ENCODE results near the gene MAP3K3. TPM values are rescaled to one million over a fixed set of nuclear protein-coding genes. Genes with fewer than 3 reads are reported as not detected.
A peak's percentile ranks its signal among the peaks of the same experiment; 100 is the strongest.

MAP3K3 gene
- total RNA-seq, 2 donors from 2014 or later: 38.2 to 94.7 TPM

DNA sequence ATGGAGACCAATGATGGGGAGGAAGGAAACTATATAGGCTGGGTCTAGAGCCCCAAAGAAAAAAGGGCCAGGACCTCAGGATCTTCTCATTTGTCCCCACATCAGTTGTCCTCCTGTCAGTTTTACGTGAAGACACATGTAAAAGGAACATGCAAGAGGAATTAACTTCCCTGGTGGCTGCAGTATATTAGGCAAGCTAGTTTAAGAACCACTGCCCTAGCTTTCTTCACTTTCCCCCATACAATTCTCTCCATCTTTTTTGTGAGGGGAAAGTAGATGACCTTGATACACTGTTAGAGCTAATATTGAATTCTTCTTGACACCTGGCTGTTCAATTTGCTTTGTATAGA is 2.3 kb downstream of the MAP3K3 start:
- H3K27ac ChIP-seq: peak overlapping the region in 1 of 2 donors; percentile 78

DNA sequence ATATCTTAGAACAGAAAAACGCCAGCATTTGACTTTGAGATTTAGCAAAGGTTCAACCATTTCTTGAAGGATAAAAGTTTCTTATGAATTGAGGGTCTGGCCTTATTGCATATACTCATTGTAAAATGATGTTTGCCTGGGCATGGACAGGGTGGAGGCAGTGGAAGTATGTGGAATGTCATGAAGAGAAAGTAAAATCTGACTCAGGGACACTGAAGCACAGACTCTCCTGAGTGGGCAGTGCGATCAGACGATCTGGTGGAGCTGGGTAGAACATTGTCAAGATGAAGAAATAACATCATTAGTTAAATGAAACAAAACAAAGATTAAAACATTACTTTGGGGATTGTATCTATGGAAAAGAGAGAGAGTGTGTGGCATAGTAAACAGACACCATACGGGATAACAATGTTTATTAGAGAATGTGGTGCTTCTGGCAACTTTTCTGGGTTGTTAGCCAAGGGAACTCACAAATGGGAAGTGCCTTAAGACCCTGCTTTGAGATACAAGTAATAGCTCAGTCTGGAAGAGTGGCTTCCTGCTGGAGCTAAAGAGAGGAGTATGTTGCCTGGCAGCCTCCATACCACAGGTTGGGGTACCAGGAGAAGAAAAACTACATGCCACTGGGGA is 4.4 kb downstream of the MAP3K3 start:
- Histone ChIP-seq H3K9me3 (no peaks in the 10 kb centered on the region), H3K36me3 (no peaks in the 10 kb centered on the region), H3K27me3 (no peaks in the 10 kb centered on the region), H3K4me1 (peaks cover 0 to 73% of the 10 kb centered on the region in 2 donors), H3K27ac (peak overlapping the region in 1 of 2 donors; percentile 33), H3K4me3 (no peak overlapping the region)
- no peak for DNase-seq (ENCODE audit: low spot score)
- TF ChIP-seq, protein P1, sequence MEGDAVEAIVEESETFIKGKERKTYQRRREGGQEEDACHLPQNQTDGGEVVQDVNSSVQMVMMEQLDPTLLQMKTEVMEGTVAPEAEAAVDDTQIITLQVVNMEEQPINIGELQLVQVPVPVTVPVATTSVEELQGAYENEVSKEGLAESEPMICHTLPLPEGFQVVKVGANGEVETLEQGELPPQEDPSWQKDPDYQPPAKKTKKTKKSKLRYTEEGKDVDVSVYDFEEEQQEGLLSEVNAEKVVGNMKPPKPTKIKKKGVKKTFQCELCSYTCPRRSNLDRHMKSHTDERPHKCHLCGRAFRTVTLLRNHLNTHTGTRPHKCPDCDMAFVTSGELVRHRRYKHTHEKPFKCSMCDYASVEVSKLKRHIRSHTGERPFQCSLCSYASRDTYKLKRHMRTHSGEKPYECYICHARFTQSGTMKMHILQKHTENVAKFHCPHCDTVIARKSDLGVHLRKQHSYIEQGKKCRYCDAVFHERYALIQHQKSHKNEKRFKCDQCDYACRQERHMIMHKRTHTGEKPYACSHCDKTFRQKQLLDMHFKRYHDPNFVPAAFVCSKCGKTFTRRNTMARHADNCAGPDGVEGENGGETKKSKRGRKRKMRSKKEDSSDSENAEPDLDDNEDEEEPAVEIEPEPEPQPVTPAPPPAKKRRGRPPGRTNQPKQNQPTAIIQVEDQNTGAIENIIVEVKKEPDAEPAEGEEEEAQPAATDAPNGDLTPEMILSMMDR (IDR thresholded peaks at IDR 0.05): no peak

More for the DNA sequence above, 2.3 kb downstream of the MAP3K3 start:
- TF ChIP-seq, protein P1 (IDR thresholded peaks at IDR 0.05): no peak
- no peak for DNase-seq (ENCODE audit: low spot score)
- Histone ChIP-seq H3K4me1 (peaks cover 0 to 57% of the 10 kb centered on the region in 2 donors), H3K4me3 (peak overlapping the region in 1 of 2 donors; percentile 82), H3K36me3 (no peaks in the 10 kb centered on the region), H3K9me3 (no peaks in the 10 kb centered on the region), H3K27me3 (no peaks in the 10 kb centered on the region)

DNA sequence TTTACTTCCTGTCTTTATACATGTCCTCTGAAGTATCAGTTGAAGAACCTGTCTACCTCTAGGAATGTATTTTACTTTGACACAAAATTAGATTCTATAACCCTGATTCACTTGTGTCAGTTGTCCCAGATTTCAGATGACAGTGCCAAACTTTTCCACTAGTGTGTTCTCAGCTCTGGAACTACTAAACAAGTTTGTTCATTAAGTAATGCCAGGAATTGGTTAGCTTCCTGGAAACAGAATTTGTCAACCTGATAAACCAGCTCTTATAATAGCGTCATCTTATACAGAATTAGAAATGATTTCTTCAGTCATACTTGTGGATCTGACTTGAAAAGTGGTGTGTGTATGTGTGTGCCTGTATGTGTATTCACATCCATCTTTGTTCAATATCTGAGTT is 7.4 kb downstream of the MAP3K3 start:
- H3K27ac ChIP-seq: peak overlapping the region; percentile 45 to 82
- no peaks in the 10 kb centered on the region for H3K27me3 ChIP-seq
- H3K9me3 ChIP-seq: no peaks in the 10 kb centered on the region
- no peak for DNase-seq (ENCODE audit: low spot score)
- peaks cover 15% of the 10 kb centered on the region for H3K36me3 ChIP-seq
- H3K4me3 ChIP-seq: no peak overlapping the region
- peaks cover 0 to 83% of the 10 kb centered on the region in 2 donors for H3K4me1 ChIP-seq
- TF ChIP-seq, protein P1 (IDR thresholded peaks at IDR 0.05): no peak

DNA sequence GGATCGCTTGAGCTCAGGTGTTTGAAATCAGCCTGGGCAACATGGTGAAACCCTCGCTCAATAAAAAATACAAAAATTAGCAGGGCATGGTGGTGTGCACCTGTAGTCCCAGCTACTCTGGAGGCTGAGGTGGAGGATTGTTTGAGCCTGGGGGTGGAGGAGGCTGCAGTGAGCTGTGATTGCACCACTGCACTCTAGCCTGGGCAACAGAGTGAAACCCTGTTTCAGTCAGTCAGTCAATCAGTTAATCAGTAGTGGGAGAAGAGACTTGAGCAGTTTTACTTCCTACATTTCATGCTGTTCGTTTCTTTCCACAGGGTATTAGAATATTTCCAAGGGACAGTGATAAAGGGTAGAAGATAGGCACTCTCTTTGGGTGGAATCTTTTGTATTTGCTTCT is 8.8 kb downstream of the MAP3K3 start:
- Histone ChIP-seq H3K9me3 (no peaks in the 10 kb centered on the region), H3K27ac (peak overlapping the region in 1 of 2 donors; percentile 82), H3K4me1 (peaks cover 0 to 81% of the 10 kb centered on the region in 2 donors), H3K36me3 (peaks cover 25% of the 10 kb centered on the region), H3K4me3 (no peak overlapping the region), H3K27me3 (no peaks in the 10 kb centered on the region)
- DNase-seq (ENCODE audit: low spot score): no peak
- TF ChIP-seq, protein P1 (IDR thresholded peaks at IDR 0.05): no peak

DNA sequence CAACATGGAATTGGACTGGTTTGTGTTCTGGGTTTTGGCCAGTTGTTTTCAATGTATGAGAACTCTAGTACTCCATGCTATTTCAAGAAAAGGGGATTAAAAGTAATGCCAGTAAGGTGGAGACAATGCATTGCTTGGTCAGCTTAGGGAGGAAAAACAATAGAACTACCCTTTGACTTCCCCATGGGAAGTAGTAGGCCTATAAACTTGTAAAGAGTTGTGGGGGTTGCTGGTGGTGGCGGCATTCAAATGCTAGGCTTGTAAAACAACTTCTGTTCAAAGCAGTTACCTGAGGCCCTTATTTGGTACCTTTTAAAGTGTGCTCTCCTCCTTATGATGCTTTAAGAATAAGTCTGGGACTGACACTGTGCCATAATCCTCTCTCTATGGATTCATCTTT is 9.4 kb downstream of the MAP3K3 start:
- Histone ChIP-seq H3K4me3 (no peak overlapping the region), H3K27ac (no peak overlapping the region), H3K4me1 (peaks cover 0 to 81% of the 10 kb centered on the region in 2 donors), H3K27me3 (no peaks in the 10 kb centered on the region), H3K9me3 (no peaks in the 10 kb centered on the region), H3K36me3 (peaks cover 31% of the 10 kb centered on the region)
- no peak for DNase-seq (ENCODE audit: low spot score)
- TF ChIP-seq, protein P1 (IDR thresholded peaks at IDR 0.05): no peak

DNA sequence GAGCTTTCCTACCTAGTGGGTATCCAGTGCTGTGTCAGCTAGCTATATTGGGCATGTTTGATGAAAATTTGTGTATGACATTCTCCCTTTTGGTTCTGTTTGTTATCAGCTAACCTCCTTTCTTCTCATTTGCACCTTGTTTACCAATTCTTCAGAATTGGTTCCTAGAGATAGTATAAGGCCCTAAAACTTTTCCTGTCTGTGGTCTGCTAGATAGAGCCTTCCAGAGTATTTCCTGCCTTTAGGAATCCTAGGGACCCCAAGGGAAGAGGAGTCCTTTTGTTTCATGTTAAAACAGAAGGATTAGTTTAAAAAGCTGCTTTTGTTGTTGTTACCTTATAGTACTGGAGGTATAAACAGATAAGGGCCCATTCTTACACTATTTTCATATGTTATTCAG is 11.5 kb downstream of the MAP3K3 start:
- H3K9me3 ChIP-seq: no peaks in the 10 kb centered on the region
- H3K36me3 ChIP-seq: peaks cover 44% of the 10 kb centered on the region
- H3K27ac ChIP-seq: peak overlapping the region; percentile 30 to 52

More for the DNA sequence above, 11.5 kb downstream of the MAP3K3 start:
- Histone ChIP-seq H3K4me1 (peaks cover 0 to 71% of the 10 kb centered on the region in 2 donors), H3K4me3 (no peak overlapping the region), H3K27me3 (no peaks in the 10 kb centered on the region)
- TF ChIP-seq, protein P1 (IDR thresholded peaks at IDR 0.05): no peak
- no peak for DNase-seq (ENCODE audit: low spot score)

All from right atrium auricular region (tissue), 2 donors.